A549 (cell line): ENCODE measurements around the gene MPL. TPM values are rescaled to one million over a fixed set of nuclear protein-coding genes. Genes with fewer than 3 reads are reported as not detected.

ENCODE experiments used
- ATAC-seq, 2 experiments: fragments of 200-7000 bp in 1 of 2; fragments of >200 bp in 1 of 2; cut with Nextera tagmentation in 1 of 2; cut with Tn5 transposase in 1 of 2; 3 replicates each; pipeline versions ENCODE4 v1.8.0 to v1.9.1; 2018 to 2020; ENCODE audit warnings: mild to moderate bottlenecking in 1 of 2, moderate library complexity in 1 of 2
- CTCF ChIA-PET: fragments of 300-600 bp; sonication (Branson Sonifier 250); formaldehyde crosslinking; extraction: SDS; loops from one replicate; lab custom pipeline; 2021; ENCODE audit warnings: antibody characterized with exemption, inconsistent platforms; lab: Yijun Ruan, JAX
- POLR2A ChIA-PET: fragments of 350-600 bp; formaldehyde crosslinking; extraction: SDS; loops from one replicate; lab custom pipeline; 2021; ENCODE audit warnings: antibody characterized with exemption, inconsistent platforms; lab: Yijun Ruan, JAX
- DNase-seq, 2 experiments: peaks; one replicate each; pipeline versions ENCODE4 v3.0.0 to v3.0.0-alpha.2; 2011 to 2016; ENCODE audit warnings: low read depth in 1 of 2, low spot score in 1 of 2
- FAIRE-seq: peaks from 2 replicates; lab custom pipeline; 2011; peaks lifted over from hg19 to GRCh38; lab: Jason Lieb, UNC
- H3K27ac ChIP-seq, 2 experiments: fragments of >200 bp; sonication (Bioruptor Twin); formaldehyde crosslinking; 3 replicates each; pipeline ENCODE4 v1.5.1; 2016 to 2017
- H3K4me1 ChIP-seq: fragments of >200 bp; sonication (Bioruptor Twin); formaldehyde crosslinking; 3 replicates; pipeline ENCODE4 v1.6.1; 2016
- H3K4me2 ChIP-seq: fragments of >200 bp; sonication (Bioruptor Twin); formaldehyde crosslinking; 3 replicates; pipeline ENCODE4 v1.6.1; 2016
- H3K4me3 ChIP-seq: fragments of >200 bp; sonication (Bioruptor Twin); formaldehyde crosslinking; 3 replicates; pipeline ENCODE4 v1.5.1; 2016
- H3K9me3 ChIP-seq: fragments of >200 bp; sonication (Bioruptor Twin); formaldehyde crosslinking; 3 replicates; pipeline ENCODE4 v1.6.1; 2016
- CEBPB ChIP-seq, 2 experiments: fragments of >200 bp in 1 of 2; sonication (Bioruptor Twin) in 1 of 2; formaldehyde crosslinking in 1 of 2; IDR thresholded peaks; 2 replicates each; pipeline ENCODE4 v1.6.1; 2012 to 2016
- CHD4 ChIP-seq: fragments of 200-600 bp; sonication (generic); IDR thresholded peaks from 2 replicates; pipeline ENCODE4 v1.6.1; 2016; ENCODE audit warnings: antibody characterized with exemption, mild to moderate bottlenecking, borderline replicate concordance
- EHMT2 ChIP-seq: fragments of 200-600 bp; sonication (generic); IDR thresholded peaks from 2 replicates; pipeline ENCODE4 v1.6.1; 2016; ENCODE audit warnings: antibody characterized with exemption, low read depth, mild to moderate bottlenecking, moderate library complexity
- ESRRA ChIP-seq: fragments of 150-350 bp; IDR thresholded peaks from 2 replicates; pipeline ENCODE4 v1.6.1; 2014; ENCODE audit warnings: mild to moderate bottlenecking, low read length, borderline replicate concordance
- FOSB ChIP-seq: fragments of 250-450 bp; sonication (Bioruptor Pico); IDR thresholded peaks from 2 replicates; pipeline ENCODE4 v1.5.0; 2020; ENCODE audit warnings: mild to moderate bottlenecking, moderate library complexity
- JUNB ChIP-seq: fragments of >200 bp; sonication (Bioruptor Twin); formaldehyde crosslinking; IDR thresholded peaks from 2 replicates; pipeline ENCODE4 v1.6.1; 2016
- MAFK ChIP-seq: fragments of 450-650 bp; IDR thresholded peaks from 2 replicates; pipeline ENCODE4 v1.6.1; 2014; ENCODE audit not compliant: partially characterized antibody
- NFE2L2 ChIP-seq: fragments of 150-350 bp; conservative IDR thresholded peaks from 2 replicates; pipeline ENCODE4 v1.6.1; 2014; ENCODE audit warnings: low read length
- NPAS2 ChIP-seq: fragments of 250-450 bp; sonication (Bioruptor Pico); IDR thresholded peaks from 2 replicates; pipeline ENCODE4 v1.8.0; 2022; ENCODE audit warnings: mild to moderate bottlenecking, moderate library complexity, borderline replicate concordance
- PHF8 ChIP-seq: fragments of 200-600 bp; sonication (generic); IDR thresholded peaks from 2 replicates; pipeline ENCODE4 v1.6.1; 2016; ENCODE audit warnings: low read depth, mild to moderate bottlenecking, antibody characterized with exemption, moderate library complexity, borderline replicate concordance
- POLR2AphosphoS2 ChIP-seq: conservative IDR thresholded peaks from 2 replicates; pipeline ENCODE4 v1.6.1; 2012; ENCODE audit warnings: low read length, improper control_type of control experiment, inconsistent platforms
- RFX5 ChIP-seq: fragments of 450-650 bp; IDR thresholded peaks from 2 replicates; pipeline ENCODE4 v1.7.1; 2014; ENCODE audit warnings: antibody characterized with exemption, mild to moderate bottlenecking, moderate library complexity
- SMC3 ChIP-seq: fragments of >200 bp; sonication (Bioruptor Twin); formaldehyde crosslinking; IDR thresholded peaks from 3 replicates; pipeline ENCODE4 v1.6.1; 2018; ENCODE audit warnings: inconsistent platforms
- SREBF2 ChIP-seq: fragments of 450-650 bp; IDR thresholded peaks from 2 replicates; pipeline ENCODE4 v1.6.1; 2014; ENCODE audit warnings: mild to moderate bottlenecking, moderate library complexity
- TP53 ChIP-seq: fragments of 250-450 bp; sonication (Bioruptor Pico); IDR thresholded peaks from 2 replicates; pipeline ENCODE4 v1.5.0; 2021; ENCODE audit warnings: mild to moderate bottlenecking, moderate library complexity
- ZFP36 ChIP-seq: fragments of 450-650 bp; IDR thresholded peaks from 2 replicates; pipeline ENCODE4 v1.6.1; 2014; ENCODE audit warnings: borderline replicate concordance; ENCODE audit not compliant: partially characterized antibody
- WGBS: methylation state at CpG from one replicate; pipeline ENCODE4 v1.1.6; 2017; ENCODE audit errors: missing lambda C conversion rate; 5-methylcytosine and 5-hydroxymethylcytosine counted together
- polyA plus RNA-seq, 4 experiments: library from polyadenylated mRNA; depleted of rRNA in 3 of 4; stranded (reverse); fragments of >200 nt; fragmentation: RNase III in 1 of 4; extraction: RNeasy Plus Mini Kit Qiagen cat#74134 plus additional on column Dnase treatment in 1 of 4; gene quantifications; 2 replicates in 3 of 4; 3 replicates in 1 of 4; pipeline ENCODE4 v1.2.3, GENCODE V29; 2011 to 2017
- TF ChIP-seq, protein P1 (sequence below): fragments of 150-350 bp; IDR thresholded peaks from 2 replicates; pipeline ENCODE4 v1.6.1; 2014; ENCODE audit warnings: low read depth, mild to moderate bottlenecking, low read length
- TF ChIP-seq, protein P2 (sequence below): fragments of 200-600 bp; sonication (generic); IDR thresholded peaks from 2 replicates; pipeline ENCODE4 v1.6.1; 2016; ENCODE audit warnings: antibody characterized with exemption, mild to moderate bottlenecking, moderate library complexity
- TF ChIP-seq, protein P3 (sequence below): fragments of >200 bp; sonication (Bioruptor Twin); formaldehyde crosslinking; IDR thresholded peaks from 3 replicates; pipeline ENCODE4 v1.6.1; 2016

Gene MPL
- polyA plus RNA-seq, 2 of the 4 experiments (the other 2 are of a cell fraction), result not detected

DNA sequence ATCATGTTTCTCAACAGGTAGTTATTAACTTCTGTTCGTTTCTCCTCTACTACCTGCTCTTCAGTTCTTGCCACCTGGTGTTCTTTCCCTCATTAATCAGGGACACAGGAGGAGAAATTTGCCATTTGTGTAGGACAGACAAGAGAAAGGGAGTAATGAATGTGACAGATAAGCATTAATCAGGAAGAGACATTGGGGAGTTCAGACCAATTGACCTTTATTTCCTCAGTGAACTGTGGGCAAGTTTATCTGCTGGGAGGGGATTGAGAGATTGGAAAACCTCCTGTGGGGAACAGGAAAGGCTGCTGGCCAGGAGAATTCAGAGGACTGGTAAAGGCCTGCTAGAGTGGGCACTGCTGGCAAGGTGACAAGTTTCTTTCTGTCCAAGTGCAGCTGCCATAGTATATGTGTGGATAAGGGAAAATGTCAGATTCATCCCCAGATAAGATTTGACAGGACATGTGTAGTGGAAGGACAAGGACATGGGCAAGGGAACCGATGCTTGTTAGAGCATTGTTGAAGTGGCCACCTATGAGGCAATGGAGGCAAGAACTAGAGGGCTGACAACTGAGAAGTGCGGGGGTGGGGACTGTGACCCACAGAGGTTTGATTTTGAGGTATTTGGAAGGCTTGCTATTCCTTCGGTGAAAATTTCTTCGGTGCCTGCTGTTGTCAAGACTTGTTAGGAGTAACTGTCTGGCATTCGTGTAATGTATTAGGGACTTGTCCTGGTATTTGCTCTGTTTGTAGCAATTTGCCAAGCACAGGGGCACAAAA is 64.7 kb downstream of the MPL start:
- TF ChIP-seq, protein P1, sequence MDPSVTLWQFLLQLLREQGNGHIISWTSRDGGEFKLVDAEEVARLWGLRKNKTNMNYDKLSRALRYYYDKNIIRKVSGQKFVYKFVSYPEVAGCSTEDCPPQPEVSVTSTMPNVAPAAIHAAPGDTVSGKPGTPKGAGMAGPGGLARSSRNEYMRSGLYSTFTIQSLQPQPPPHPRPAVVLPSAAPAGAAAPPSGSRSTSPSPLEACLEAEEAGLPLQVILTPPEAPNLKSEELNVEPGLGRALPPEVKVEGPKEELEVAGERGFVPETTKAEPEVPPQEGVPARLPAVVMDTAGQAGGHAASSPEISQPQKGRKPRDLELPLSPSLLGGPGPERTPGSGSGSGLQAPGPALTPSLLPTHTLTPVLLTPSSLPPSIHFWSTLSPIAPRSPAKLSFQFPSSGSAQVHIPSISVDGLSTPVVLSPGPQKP, result no peak
- no peak for TF ChIP-seq CHD4
- no peak for TF ChIP-seq MAFK
- no peak for TF ChIP-seq SMC3
- TF ChIP-seq, protein P2, sequence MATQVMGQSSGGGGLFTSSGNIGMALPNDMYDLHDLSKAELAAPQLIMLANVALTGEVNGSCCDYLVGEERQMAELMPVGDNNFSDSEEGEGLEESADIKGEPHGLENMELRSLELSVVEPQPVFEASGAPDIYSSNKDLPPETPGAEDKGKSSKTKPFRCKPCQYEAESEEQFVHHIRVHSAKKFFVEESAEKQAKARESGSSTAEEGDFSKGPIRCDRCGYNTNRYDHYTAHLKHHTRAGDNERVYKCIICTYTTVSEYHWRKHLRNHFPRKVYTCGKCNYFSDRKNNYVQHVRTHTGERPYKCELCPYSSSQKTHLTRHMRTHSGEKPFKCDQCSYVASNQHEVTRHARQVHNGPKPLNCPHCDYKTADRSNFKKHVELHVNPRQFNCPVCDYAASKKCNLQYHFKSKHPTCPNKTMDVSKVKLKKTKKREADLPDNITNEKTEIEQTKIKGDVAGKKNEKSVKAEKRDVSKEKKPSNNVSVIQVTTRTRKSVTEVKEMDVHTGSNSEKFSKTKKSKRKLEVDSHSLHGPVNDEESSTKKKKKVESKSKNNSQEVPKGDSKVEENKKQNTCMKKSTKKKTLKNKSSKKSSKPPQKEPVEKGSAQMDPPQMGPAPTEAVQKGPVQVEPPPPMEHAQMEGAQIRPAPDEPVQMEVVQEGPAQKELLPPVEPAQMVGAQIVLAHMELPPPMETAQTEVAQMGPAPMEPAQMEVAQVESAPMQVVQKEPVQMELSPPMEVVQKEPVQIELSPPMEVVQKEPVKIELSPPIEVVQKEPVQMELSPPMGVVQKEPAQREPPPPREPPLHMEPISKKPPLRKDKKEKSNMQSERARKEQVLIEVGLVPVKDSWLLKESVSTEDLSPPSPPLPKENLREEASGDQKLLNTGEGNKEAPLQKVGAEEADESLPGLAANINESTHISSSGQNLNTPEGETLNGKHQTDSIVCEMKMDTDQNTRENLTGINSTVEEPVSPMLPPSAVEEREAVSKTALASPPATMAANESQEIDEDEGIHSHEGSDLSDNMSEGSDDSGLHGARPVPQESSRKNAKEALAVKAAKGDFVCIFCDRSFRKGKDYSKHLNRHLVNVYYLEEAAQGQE, result no peak
- no peak for TF ChIP-seq JUNB
- no peak for TF ChIP-seq FOSB (CRISPR knock-in tag)
- TF ChIP-seq NFE2L2, result no peak
- TF ChIP-seq POLR2AphosphoS2, result no peak
- TF ChIP-seq CEBPB (IDR thresholded peaks at IDR 0.05), result no peak
- TF ChIP-seq NPAS2 (CRISPR knock-in tag), result no peak
- TF ChIP-seq ZFP36, result no peak
- TF ChIP-seq RFX5, result no peak
- TF ChIP-seq, protein P3, sequence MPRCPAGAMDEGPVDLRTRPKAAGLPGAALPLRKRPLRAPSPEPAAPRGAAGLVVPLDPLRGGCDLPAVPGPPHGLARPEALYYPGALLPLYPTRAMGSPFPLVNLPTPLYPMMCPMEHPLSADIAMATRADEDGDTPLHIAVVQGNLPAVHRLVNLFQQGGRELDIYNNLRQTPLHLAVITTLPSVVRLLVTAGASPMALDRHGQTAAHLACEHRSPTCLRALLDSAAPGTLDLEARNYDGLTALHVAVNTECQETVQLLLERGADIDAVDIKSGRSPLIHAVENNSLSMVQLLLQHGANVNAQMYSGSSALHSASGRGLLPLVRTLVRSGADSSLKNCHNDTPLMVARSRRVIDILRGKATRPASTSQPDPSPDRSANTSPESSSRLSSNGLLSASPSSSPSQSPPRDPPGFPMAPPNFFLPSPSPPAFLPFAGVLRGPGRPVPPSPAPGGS, result no peak
- no peak for TF ChIP-seq EHMT2
- no peak for TF ChIP-seq ESRRA
- no peak for TF ChIP-seq TP53
- TF ChIP-seq PHF8, result no peak
- no peak for TF ChIP-seq SREBF2
- DNase-seq (no peak), ATAC-seq (no peak), FAIRE-seq (no peak)
- CTCF ChIA-PET, result interaction anchor here (1.5 kb wide), 1 partner anchor 12 kb away, joined by 7 read pairs; no protein-coding TSS in a partner anchor
- Histone ChIP-seq H3K4me1 (no peaks in the 10 kb centered on the region), H3K9me3 (no peaks in the 10 kb centered on the region), H3K27ac (no peak overlapping the region), H3K4me3 (no peak overlapping the region), H3K4me2 (no peak overlapping the region)
- POLR2A ChIA-PET, result no interaction called here
- 94% methylated on average over 6 of the region's 6 CpGs for WGBS

Other genes starting within 250 kb of the MPL start
- gene EBNA1BP2, start 165.5 kb upstream of the MPL start, polyA plus RNA-seq (2011; rRNA removed), result 84.9 and 109 TPM in 2 replicates
- 139 to 178 TPM (median 151 TPM) in 3 replicates for gene EBNA1BP2, start 165.5 kb upstream of the MPL start, polyA plus RNA-seq (2017; fragmentation: RNase III; extraction: RNeasy Plus Mini Kit Qiagen cat#74134 plus additional on column Dnase treatment)
- gene CFAP57, start 165.5 kb upstream of the MPL start, polyA plus RNA-seq (2011; rRNA removed), result 0.80 and 1.3 TPM in 2 replicates
- 0.54 to 0.73 TPM (median 0.62 TPM) in 3 replicates for gene CFAP57, start 165.5 kb upstream of the MPL start, polyA plus RNA-seq (2017; fragmentation: RNase III; extraction: RNeasy Plus Mini Kit Qiagen cat#74134 plus additional on column Dnase treatment)
- gene TMEM125, start 67.8 kb upstream of the MPL start, polyA plus RNA-seq (2011; rRNA removed), result not detected in 2 replicates
- gene TMEM125, start 67.8 kb upstream of the MPL start, polyA plus RNA-seq (2017; fragmentation: RNase III; extraction: RNeasy Plus Mini Kit Qiagen cat#74134 plus additional on column Dnase treatment), result not detected in 3 replicates
- not detected in 2 replicates for gene C1orf210, start 52.2 kb upstream of the MPL start, polyA plus RNA-seq (2011; rRNA removed)
- gene C1orf210, start 52.2 kb upstream of the MPL start, polyA plus RNA-seq (2017; fragmentation: RNase III; extraction: RNeasy Plus Mini Kit Qiagen cat#74134 plus additional on column Dnase treatment), result not detected in 3 replicates
- gene TIE1, start 36.8 kb upstream of the MPL start, polyA plus RNA-seq (2011; rRNA removed), result not detected in 2 replicates
- not detected in 3 replicates for gene TIE1, start 36.8 kb upstream of the MPL start, polyA plus RNA-seq (2017; fragmentation: RNase III; extraction: RNeasy Plus Mini Kit Qiagen cat#74134 plus additional on column Dnase treatment)
- 73.8 and 91.5 TPM in 2 replicates for gene CDC20, start 21.2 kb downstream of the MPL start, polyA plus RNA-seq (2011; rRNA removed)
- 106 to 141 TPM (median 116 TPM) in 3 replicates for gene CDC20, start 21.2 kb downstream of the MPL start, polyA plus RNA-seq (2017; fragmentation: RNase III; extraction: RNeasy Plus Mini Kit Qiagen cat#74134 plus additional on column Dnase treatment)
- gene ELOVL1, start 30.2 kb downstream of the MPL start, polyA plus RNA-seq (2011; rRNA removed), result 124 and 147 TPM in 2 replicates
- 96.6 to 105 TPM (median 104 TPM) in 3 replicates for gene ELOVL1, start 30.2 kb downstream of the MPL start, polyA plus RNA-seq (2017; fragmentation: RNase III; extraction: RNeasy Plus Mini Kit Qiagen cat#74134 plus additional on column Dnase treatment)
- 33.9 and 40.4 TPM in 2 replicates for gene MED8, start 52.0 kb downstream of the MPL start, polyA plus RNA-seq (2011; rRNA removed)
- 21.8 to 26.0 TPM (median 23.4 TPM) in 3 replicates for gene MED8, start 52.0 kb downstream of the MPL start, polyA plus RNA-seq (2017; fragmentation: RNase III; extraction: RNeasy Plus Mini Kit Qiagen cat#74134 plus additional on column Dnase treatment)
- gene SZT2, start 52.1 kb downstream of the MPL start, polyA plus RNA-seq (2011; rRNA removed), result 6.5 and 10.4 TPM in 2 replicates
- gene SZT2, start 52.1 kb downstream of the MPL start, polyA plus RNA-seq (2017; fragmentation: RNase III; extraction: RNeasy Plus Mini Kit Qiagen cat#74134 plus additional on column Dnase treatment), result 6.1 to 7.4 TPM (median 7.3 TPM) in 3 replicates
- gene HYI, start 116.1 kb downstream of the MPL start, polyA plus RNA-seq (2011; rRNA removed), result 6.6 and 7.2 TPM in 2 replicates
- 15.1 to 17.1 TPM (median 15.3 TPM) in 3 replicates for gene HYI, start 116.1 kb downstream of the MPL start, polyA plus RNA-seq (2017; fragmentation: RNase III; extraction: RNeasy Plus Mini Kit Qiagen cat#74134 plus additional on column Dnase treatment)
- 96.5 and 111 TPM in 2 replicates for gene PTPRF, start 193.1 kb downstream of the MPL start, polyA plus RNA-seq (2011; rRNA removed)
- gene PTPRF, start 193.1 kb downstream of the MPL start, polyA plus RNA-seq (2017; fragmentation: RNase III; extraction: RNeasy Plus Mini Kit Qiagen cat#74134 plus additional on column Dnase treatment), result 68.3 to 75.4 TPM (median 68.5 TPM) in 3 replicates